Osteoblast (primary cell): ENCODE measurements around the gene SEZ6L. TPM values are rescaled to one million over a fixed set of nuclear protein-coding genes. Genes with fewer than 3 reads are reported as not detected.

Experiments
- DNase-seq: peaks from one replicate; pipeline ENCODE4 v3.0.0; 2011; ENCODE audit warnings: low spot score, mixed read lengths; ENCODE audit not compliant: insufficient read length; ENCODE audit errors: missing footprints
- H2AFZ ChIP-seq: 2 replicates; pipeline ENCODE4 v1.6.0; 2011; ENCODE audit warnings: mild to moderate bottlenecking, low read length
- H3K27ac ChIP-seq: 2 replicates; pipeline ENCODE4 v1.5.1; 2011; ENCODE audit warnings: mild to moderate bottlenecking, low read depth, low read length, moderate library complexity
- H3K27me3 ChIP-seq: 2 replicates; pipeline ENCODE4 v1.6.0; 2012; ENCODE audit warnings: mild to moderate bottlenecking, control low read depth, inconsistent platforms, low read length, moderate library complexity; ENCODE audit not compliant: insufficient read depth
- H3K36me3 ChIP-seq: 2 replicates; pipeline ENCODE4 v1.5.1; 2011; ENCODE audit warnings: mild to moderate bottlenecking, low read length, control low read depth, moderate library complexity; ENCODE audit not compliant: insufficient read depth
- H3K4me1 ChIP-seq: 2 replicates; pipeline ENCODE4 v1.5.1; 2011; ENCODE audit warnings: mild to moderate bottlenecking, low read length, control low read depth, moderate library complexity; ENCODE audit not compliant: insufficient read depth
- H3K4me2 ChIP-seq: 2 replicates; pipeline ENCODE4 v1.6.0; 2011; ENCODE audit warnings: mild to moderate bottlenecking, low read length; ENCODE audit not compliant: insufficient read depth
- H3K4me3 ChIP-seq: fragments of 200-600 bp; sonication (generic); 3 replicates; pipeline ENCODE4 v1.5.1; 2012; ENCODE audit warnings: mild to moderate bottlenecking, low read length, inconsistent platforms; ENCODE audit not compliant: insufficient read depth
- H3K79me2 ChIP-seq: 2 replicates; pipeline ENCODE4 v1.6.0; 2012; ENCODE audit warnings: mild to moderate bottlenecking, low read length, control low read depth, inconsistent platforms; ENCODE audit not compliant: insufficient read depth
- H3K9me3 ChIP-seq: 2 replicates; pipeline ENCODE4 v1.5.1; 2011; ENCODE audit warnings: low read depth, low read length, control low read depth
- H4K20me1 ChIP-seq: 2 replicates; pipeline ENCODE4 v1.6.0; 2012; ENCODE audit warnings: mild to moderate bottlenecking, low read length, control low read depth; ENCODE audit not compliant: insufficient read depth
- CTCF ChIP-seq: IDR thresholded peaks from 2 replicates; pipeline ENCODE4 v1.5.1; 2011; ENCODE audit warnings: mild to moderate bottlenecking, low read depth, low read length, moderate library complexity; ENCODE audit errors: extremely low read depth
- small RNA-seq: library from RNA; depleted of rRNA; stranded (forward); fragments of <200 nt; gene quantifications from one replicate; pipeline ENCODE3, GENCODE V24; 2012
- total RNA-seq: library from RNA; depleted of rRNA; stranded (reverse); fragments of >200 nt; gene quantifications from 2 replicates; pipeline ENCODE4 v1.2.3, GENCODE V29; 2012

Gene SEZ6L
- total RNA-seq, 1 donor = not detected

GRCh38 chr22:26431261-26431995 is 262.2 kb downstream of the SEZ6L start:
- Histone ChIP-seq H2AFZ (no peak overlapping the region), H3K9me3 (no peaks in the 10 kb centered on the region), H4K20me1 (peaks cover 2% of the 10 kb centered on the region), H3K36me3 (no peaks in the 10 kb centered on the region), H3K27ac (no peak overlapping the region), H3K4me3 (no peak overlapping the region), H3K27me3 (peaks cover 18% of the 10 kb centered on the region), H3K4me1 (peaks cover 5% of the 10 kb centered on the region), H3K79me2 (no peaks in the 10 kb centered on the region), H3K4me2 (no peak overlapping the region)
- no peak for TF ChIP-seq CTCF
- no peak for DNase-seq

DNA sequence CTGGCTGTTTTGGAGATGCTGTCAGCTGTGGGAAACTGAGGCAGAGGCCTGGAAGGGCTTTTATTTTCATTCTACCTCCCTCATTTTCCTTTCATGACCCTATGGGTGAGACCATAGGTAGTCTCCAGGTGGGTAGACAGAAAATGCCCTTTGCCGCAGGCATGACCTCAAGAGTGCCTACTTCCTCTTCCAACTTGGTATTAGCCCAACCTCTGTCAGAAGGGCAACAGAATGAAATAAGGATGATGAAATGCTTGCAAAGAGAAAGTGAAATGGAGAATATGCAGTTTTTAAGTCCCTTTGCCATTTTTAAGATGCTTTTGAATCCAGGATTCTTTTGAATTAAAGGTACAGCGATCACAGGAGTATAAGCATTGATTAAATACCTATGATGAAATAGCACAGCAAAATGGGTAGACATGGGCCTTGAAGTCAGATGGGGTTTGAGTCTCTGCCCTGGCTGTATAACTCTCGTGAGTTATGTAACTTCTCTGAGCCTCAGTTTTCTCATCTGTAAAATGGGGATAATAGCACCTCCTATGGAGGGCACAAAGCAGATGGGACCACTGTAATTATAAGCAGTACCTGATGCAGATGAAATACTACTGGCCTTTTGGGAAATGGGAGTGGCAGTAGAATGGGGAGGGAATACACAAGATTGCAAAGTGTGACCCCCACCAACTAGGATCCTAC is 263.5 kb downstream of the SEZ6L start:
- H3K9me3 ChIP-seq = no peaks in the 10 kb centered on the region
- peaks cover 5% of the 10 kb centered on the region for H3K4me1 ChIP-seq
- TF ChIP-seq CTCF = no peak
- no peaks in the 10 kb centered on the region for H3K79me2 ChIP-seq
- H2AFZ ChIP-seq = no peak overlapping the region
- H3K27ac ChIP-seq = no peak overlapping the region
- peaks cover 2% of the 10 kb centered on the region for H4K20me1 ChIP-seq
- H3K36me3 ChIP-seq = no peaks in the 10 kb centered on the region
- no peak for DNase-seq
- H3K4me2 ChIP-seq = no peak overlapping the region
- H3K4me3 ChIP-seq = no peak overlapping the region
- H3K27me3 ChIP-seq = peaks cover 12% of the 10 kb centered on the region

Small RNA genes within 50 kb of the gene (small RNA-seq; reads per million reads assigned to genes)
- gene RNA5SP495 = not detected
